Spleen (tissue), 7 donors: ENCODE data around the gene NRAP.

Experiments used
- CTCF ChIP-seq, 11 experiments: fragments of 200-600 bp in 7 of 11; fragments of 450-650 bp in 4 of 11; sonication (generic) in 4 of 11; IDR thresholded peaks in 8 of 11; conservative IDR thresholded peaks in 3 of 11; 1 replicate in 7 of 11; 2 replicates in 4 of 11; pipeline versions ENCODE4 v1.4.0 to v1.8.0; 2016 to 2021; ENCODE audit warnings: antibody characterized with exemption in 11 of 11, inconsistent platforms in 4 of 11, mild to moderate bottlenecking in 1 of 11
- POLR2A ChIP-seq, 3 donors: fragments of 450-650 bp; IDR thresholded peaks; one replicate each; pipeline ENCODE4 v1.5.1; 2017; ENCODE audit warnings: antibody characterized with exemption in 3 of 3, mild to moderate bottlenecking in 1 of 3
- donor health status: DM: no; HTN: no; CAD: no; lungs with moderate emphysema.
- donor health status: DM: no; HTN: no; CAD: no.
- donor health status: DM: no; HTN: no; CAD: no.

- TF ChIP-seq POLR2A (IDR thresholded peaks at IDR 0.05) (no peak), CTCF (IDR thresholded peaks at IDR 0.05 in 8 of 11, conservative IDR thresholded peaks at IDR 0.05 in 3 of 11) (no peak)
Observed at GRCh38 chr10:113628607-113629153, 35.2 kb downstream of the NRAP start.
